ENCODE results near the gene ALKBH8. TPM values are rescaled to one million over a fixed set of nuclear protein-coding genes. Genes with fewer than 3 reads are reported as not detected.
"Not testable (repeated sequence)": the region's sequence is repeated elsewhere in the genome, so short reads cannot be mapped to it uniquely, and the experiment has no call there.

Gene ALKBH8
- total RNA-seq, 4 donors from 2014 or later, result 2.3 to 9.3 (median 6.9) TPM

DNA sequence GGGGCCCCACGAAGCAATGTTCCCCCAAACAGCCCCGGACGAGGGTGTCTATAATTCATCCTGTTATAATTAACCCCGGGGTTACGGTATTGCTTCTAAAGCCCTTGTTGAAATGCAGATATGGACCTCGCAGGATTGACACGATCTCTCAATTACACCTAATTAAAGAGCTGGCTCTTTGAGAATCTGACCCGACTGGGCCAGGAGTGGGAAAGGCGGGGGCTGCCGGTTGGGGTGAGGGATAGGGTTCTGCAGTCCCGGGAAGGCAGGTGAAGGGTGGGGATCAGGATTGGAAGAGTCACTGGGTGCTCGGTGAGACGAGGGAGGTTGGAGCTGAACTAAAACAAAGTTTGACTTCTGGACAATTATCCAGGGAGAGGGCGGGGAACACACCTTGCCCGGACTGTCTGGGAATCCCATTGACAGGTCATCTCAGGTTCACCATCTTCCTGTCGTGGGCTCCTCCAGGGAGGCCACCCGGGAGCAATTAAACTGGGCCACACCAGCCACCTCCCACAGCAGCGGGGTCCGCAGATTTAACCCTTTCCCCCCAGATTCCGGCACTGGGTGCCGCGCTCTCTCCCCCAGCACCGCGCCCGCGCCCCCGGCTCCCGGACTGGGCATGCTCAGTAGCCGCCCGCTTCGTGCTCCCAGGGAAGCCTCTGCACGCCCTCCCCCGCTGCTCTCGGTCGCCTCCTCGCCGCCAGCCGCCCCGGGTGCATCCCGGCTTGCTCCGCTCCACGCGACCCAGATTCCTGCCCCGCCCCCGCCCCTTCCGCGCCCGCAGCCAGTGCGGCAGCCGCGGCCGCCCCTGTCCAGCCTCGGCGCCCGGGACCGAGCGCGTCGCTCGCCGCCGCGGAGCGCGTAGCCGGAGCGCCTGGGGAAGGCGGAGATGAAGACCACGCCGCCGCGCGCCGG is 25.2 kb upstream of the ALKBH8 start, which contains the start of gene ELMOD1:
TSS of gene ELMOD1 (plus strand) at position 688 of the 918 bp plus-strand sequence. CDS start 27,043 bp downstream, outside the sequence.
- H3K9me3 ChIP-seq, result no peaks in the 10 kb centered on the region
- 0 to 1% methylated on average over 14 to 28 of the region's 74 CpGs for WGBS, 2 donors
- no peak for DNase-seq
- no peak within 1 kb of the TSS for H3K27ac ChIP-seq
- no peaks in the 10 kb centered on the region for H3K36me3 ChIP-seq
- peaks cover 9 to 88% (median 12%) of the 10 kb centered on the region in 4 donors for H3K27me3 ChIP-seq
- peaks cover 17 to 31% (median 18%) of the 10 kb centered on the region in 3 donors for H3K4me1 ChIP-seq
- no peak for TF ChIP-seq POLR2A (IDR thresholded peaks at IDR 0.05)
- TF ChIP-seq, protein P1, sequence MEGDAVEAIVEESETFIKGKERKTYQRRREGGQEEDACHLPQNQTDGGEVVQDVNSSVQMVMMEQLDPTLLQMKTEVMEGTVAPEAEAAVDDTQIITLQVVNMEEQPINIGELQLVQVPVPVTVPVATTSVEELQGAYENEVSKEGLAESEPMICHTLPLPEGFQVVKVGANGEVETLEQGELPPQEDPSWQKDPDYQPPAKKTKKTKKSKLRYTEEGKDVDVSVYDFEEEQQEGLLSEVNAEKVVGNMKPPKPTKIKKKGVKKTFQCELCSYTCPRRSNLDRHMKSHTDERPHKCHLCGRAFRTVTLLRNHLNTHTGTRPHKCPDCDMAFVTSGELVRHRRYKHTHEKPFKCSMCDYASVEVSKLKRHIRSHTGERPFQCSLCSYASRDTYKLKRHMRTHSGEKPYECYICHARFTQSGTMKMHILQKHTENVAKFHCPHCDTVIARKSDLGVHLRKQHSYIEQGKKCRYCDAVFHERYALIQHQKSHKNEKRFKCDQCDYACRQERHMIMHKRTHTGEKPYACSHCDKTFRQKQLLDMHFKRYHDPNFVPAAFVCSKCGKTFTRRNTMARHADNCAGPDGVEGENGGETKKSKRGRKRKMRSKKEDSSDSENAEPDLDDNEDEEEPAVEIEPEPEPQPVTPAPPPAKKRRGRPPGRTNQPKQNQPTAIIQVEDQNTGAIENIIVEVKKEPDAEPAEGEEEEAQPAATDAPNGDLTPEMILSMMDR (IDR thresholded peaks at IDR 0.05), result no peak
- intact Hi-C loops (cut with DNase I), result no loop called here
- H3K4me3 ChIP-seq, result peak within 1 kb of the TSS; percentile 42 to 75 (median 54)

DNA sequence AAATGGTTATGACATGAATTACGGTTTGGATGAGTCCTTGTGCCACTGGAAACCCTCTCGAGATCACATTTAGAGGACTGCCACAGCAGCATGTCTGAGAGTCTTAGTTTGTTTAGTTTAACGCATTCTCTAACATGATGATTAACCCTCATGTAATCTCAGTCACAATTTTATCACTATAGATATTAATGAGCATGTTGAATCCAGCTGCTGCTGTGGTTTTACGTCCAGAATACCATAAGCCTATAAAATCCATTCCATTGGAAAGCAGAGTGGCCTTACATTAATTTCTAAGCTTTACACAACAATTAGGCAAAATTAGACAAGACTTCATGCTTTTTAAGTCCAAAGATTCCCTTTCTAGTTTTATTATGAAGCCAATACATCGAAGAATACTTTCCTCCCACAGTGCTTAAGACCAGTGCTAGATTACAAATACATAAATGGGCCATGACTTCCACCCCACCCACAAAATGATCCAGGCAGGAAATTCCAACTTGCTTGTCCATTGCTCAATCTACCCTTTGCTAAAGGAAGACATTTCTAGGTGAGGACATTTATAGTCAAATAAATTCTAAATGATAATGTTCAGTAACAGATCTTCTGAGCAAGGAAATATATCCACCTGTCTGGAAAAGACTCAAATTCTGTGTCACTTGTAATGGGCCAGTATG is 21.9 kb upstream of the ALKBH8 start:
- Histone ChIP-seq H3K36me3 (no peaks in the 10 kb centered on the region), H3K4me3 (no peak overlapping the region), H3K27ac (no peak overlapping the region), H3K4me1 (peaks cover 17 to 28% (median 18%) of the 10 kb centered on the region in 3 donors), H3K27me3 (peaks cover 9 to 74% (median 9%) of the 10 kb centered on the region in 4 donors), H3K9me3 (no peaks in the 10 kb centered on the region)
- 67 to 77% methylated on average over 5 of the region's 5 CpGs for WGBS, 2 donors
- no peak for DNase-seq
- intact Hi-C loops (cut with DNase I), result no loop called here
- TF ChIP-seq, protein P1 (IDR thresholded peaks at IDR 0.05), result no peak
- TF ChIP-seq POLR2A (IDR thresholded peaks at IDR 0.05), result no peak

DNA sequence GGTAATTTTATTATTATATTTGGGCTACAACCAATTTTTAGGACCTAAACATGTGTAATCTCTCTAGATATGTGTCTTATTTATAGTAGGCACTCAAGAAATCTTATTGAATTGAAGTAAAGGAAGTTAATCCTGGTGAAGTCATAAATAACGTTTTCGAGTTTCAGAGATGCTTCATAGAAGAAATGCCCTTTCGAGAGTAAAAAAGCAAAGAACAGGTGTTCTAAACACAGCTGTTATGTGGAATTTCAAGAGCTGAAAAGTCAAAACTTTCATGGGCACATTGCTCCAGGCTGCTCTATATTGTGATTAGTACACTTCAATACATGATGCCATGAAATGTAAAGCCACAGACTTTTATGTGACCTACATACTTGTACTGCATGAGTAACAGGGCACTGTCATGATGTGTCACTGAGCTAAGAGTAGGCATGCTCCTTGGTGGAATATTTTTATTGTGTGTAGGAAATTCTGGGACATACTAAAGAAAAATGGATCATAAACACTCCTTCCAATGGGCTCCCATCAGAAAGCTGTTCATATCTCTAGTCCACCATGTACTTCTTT is 18.2 kb upstream of the ALKBH8 start:
- Histone ChIP-seq H3K27ac (no peak overlapping the region), H3K36me3 (no peaks in the 10 kb centered on the region), H3K9me3 (no peaks in the 10 kb centered on the region), H3K4me3 (no peak overlapping the region), H3K4me1 (no peaks in the 10 kb centered on the region), H3K27me3 (peaks cover 0 to 37% (median 2%) of the 10 kb centered on the region in 4 donors)
- WGBS, 2 donors, result 63 to 69% methylated on average over 3 of the region's 3 CpGs
- intact Hi-C loops (cut with DNase I), result no loop called here
- no peak for DNase-seq
- TF ChIP-seq POLR2A (IDR thresholded peaks at IDR 0.05), result no peak
- TF ChIP-seq, protein P1 (IDR thresholded peaks at IDR 0.05), result no peak

DNA sequence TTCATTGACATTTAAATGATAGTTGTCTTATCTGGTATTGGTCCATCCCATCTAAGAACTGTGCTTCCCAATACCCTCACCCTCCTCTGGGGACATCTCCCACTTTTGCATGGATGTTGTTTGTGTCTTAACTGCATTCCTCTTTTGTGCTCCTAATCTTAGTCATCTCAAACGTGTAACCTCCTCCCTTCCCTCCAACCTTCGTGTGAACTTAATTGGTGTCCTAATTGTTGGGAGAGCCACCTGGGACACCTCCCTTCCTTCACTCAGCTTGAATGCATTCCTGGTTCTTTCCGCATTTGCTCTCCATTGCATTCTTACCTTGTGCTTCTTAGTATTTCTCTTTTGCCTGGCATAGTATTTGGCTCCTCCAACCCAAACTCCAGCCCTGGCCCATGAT is 15.6 kb upstream of the ALKBH8 start:
- Histone ChIP-seq H3K27me3 (peaks cover 0 to 11% (median 0%) of the 10 kb centered on the region in 4 donors), H3K4me3 (no peak overlapping the region), H3K9me3 (no peaks in the 10 kb centered on the region), H3K27ac (no peak overlapping the region), H3K4me1 (no peaks in the 10 kb centered on the region), H3K36me3 (no peaks in the 10 kb centered on the region)
- DNase-seq, result no peak
- WGBS, 2 donors, result 43 to 45% methylated on average over 3 of the region's 3 CpGs
- no peak for TF ChIP-seq POLR2A (IDR thresholded peaks at IDR 0.05)
- TF ChIP-seq, protein P1 (IDR thresholded peaks at IDR 0.05), result no peak
- intact Hi-C loops (cut with DNase I), result no loop called here

DNA sequence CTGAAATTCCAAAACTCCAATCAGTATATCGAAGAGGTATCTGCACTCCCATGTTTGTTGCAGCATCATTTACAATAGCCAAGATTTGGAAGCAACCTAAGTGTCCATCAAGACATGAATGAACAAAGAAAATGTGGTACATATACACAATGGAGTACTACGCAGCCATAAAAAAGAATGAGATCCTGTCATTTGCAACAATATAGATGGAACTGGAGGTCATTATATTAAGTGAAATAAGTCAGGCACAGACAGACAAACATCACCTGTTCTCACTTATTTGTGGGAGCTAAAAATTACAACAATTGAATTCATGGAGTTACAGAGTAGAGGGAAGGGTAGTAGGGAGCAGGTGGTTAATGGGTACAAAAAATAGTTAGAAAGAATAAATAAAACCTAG is 13.6 kb upstream of the ALKBH8 start:
- H3K27me3 ChIP-seq; intact Hi-C loops (cut with DNase I); H3K9me3 ChIP-seq; H3K4me1 ChIP-seq; H3K36me3 ChIP-seq; H3K4me3 ChIP-seq; DNase-seq; H3K27ac ChIP-seq: not testable (repeated sequence)
- WGBS, 2 donors, result 90 to 92% methylated on average over 1 to 2 of the region's 2 CpGs
